ENCODE results near the gene SAE1.

GRCh38 chr19:47104680-47105079 lies 26.0 kb upstream of the SAE1 start:
- TF ChIP-seq CTCF (IDR thresholded peaks at IDR 0.05) (no peak), POLR2A (IDR thresholded peaks at IDR 0.05) (no peak), POLR2AphosphoS5 (IDR thresholded peaks at IDR 0.05) (no peak)

Measured in breast epithelium (tissue), 3 donors.